GM19455 (cell line): Measurements from ENCODE around the gene EVX2.

Experiments used
- ATAC-seq: cut with Tn5 transposase; IDR thresholded peaks from one replicate; pipeline ENCODE4 v1.9.1; 2021; ENCODE audit not compliant: unreplicated experiment

The EVX2 gene

GRCh38 chr2:176067589-176068418, 16.0 kb downstream of the EVX2 start:
- ATAC-seq: no peak

GRCh38 chr2:176066645-176067588, 16.8 kb downstream of the EVX2 start:
- ATAC-seq: no peak

GRCh38 chr2:176063958-176064357, 19.8 kb downstream of the EVX2 start:
- ATAC-seq: no peak

GRCh38 chr2:176056406-176056805, 27.4 kb downstream of the EVX2 start:
- ATAC-seq: no peak

- ATAC-seq: no peak
Observed at GRCh38 chr2:176039375-176039774, 44.4 kb downstream of the EVX2 start.

- no peak for ATAC-seq
Observed at GRCh38 chr2:176038694-176039093, 45.1 kb downstream of the EVX2 start.

- ATAC-seq: no peak
Observed at GRCh38 chr2:176035013-176035691, 48.6 kb downstream of the EVX2 start.

GRCh38 chr2:176027806-176028205, 56.0 kb downstream of the EVX2 start:
- no peak for ATAC-seq
